ENCODE results near the gene WDR87. TPM values are rescaled to one million over a fixed set of nuclear protein-coding genes. Genes with fewer than 3 reads are reported as not detected.

Gene WDR87
- total RNA-seq, 1 donor, result not detected

- no peak for TF ChIP-seq CTCF (IDR thresholded peaks at IDR 0.05; ENCODE audit: extremely low read depth, low read depth, low read length)
- peaks cover 32% of the 10 kb centered on the region for H3K27me3 ChIP-seq (ENCODE audit: insufficient read depth, low read length)
- no peaks in the 10 kb centered on the region for H3K4me1 ChIP-seq (ENCODE audit: insufficient read depth, low read length)
- DNase-seq (ENCODE audit: insufficient read length, low spot score, missing footprints), result no peak
- H3K36me3 ChIP-seq (ENCODE audit: insufficient read depth, low read length), result no peaks in the 10 kb centered on the region
- H4K20me1 ChIP-seq (ENCODE audit: insufficient read depth, low read length), result no peaks in the 10 kb centered on the region
- no peak overlapping the region for H2AFZ ChIP-seq (ENCODE audit: low read length)
- H3K27ac ChIP-seq (ENCODE audit: low read depth, low read length), result no peak overlapping the region
- no peak overlapping the region for H3K4me2 ChIP-seq (ENCODE audit: insufficient read depth, low read length)
- no peak overlapping the region for H3K4me3 ChIP-seq (ENCODE audit: insufficient read depth, low read length)
- no peaks in the 10 kb centered on the region for H3K79me2 ChIP-seq (ENCODE audit: insufficient read depth, low read length)
- H3K9me3 ChIP-seq (ENCODE audit: low read depth, low read length), result peaks cover 9% of the 10 kb centered on the region
These were observed 21.0 kb downstream of the WDR87 start for GRCh38 chr19:37885392-37885791.

- Histone ChIP-seq H3K4me2 (ENCODE audit: insufficient read depth, low read length) (no peak overlapping the region), H3K36me3 (ENCODE audit: insufficient read depth, low read length) (no peaks in the 10 kb centered on the region), H3K9me3 (ENCODE audit: low read depth, low read length) (peaks cover 4% of the 10 kb centered on the region), H4K20me1 (ENCODE audit: insufficient read depth, low read length) (no peaks in the 10 kb centered on the region), H3K4me1 (ENCODE audit: insufficient read depth, low read length) (no peaks in the 10 kb centered on the region), H3K79me2 (ENCODE audit: insufficient read depth, low read length) (no peaks in the 10 kb centered on the region), H3K4me3 (ENCODE audit: insufficient read depth, low read length) (no peak overlapping the region), H3K27me3 (ENCODE audit: insufficient read depth, low read length) (no peaks in the 10 kb centered on the region), H2AFZ (ENCODE audit: low read length) (no peak overlapping the region), H3K27ac (ENCODE audit: low read depth, low read length) (no peak overlapping the region)
- DNase-seq (ENCODE audit: insufficient read length, low spot score, missing footprints), result no peak
- no peak for TF ChIP-seq CTCF (IDR thresholded peaks at IDR 0.05; ENCODE audit: extremely low read depth, low read depth, low read length)
These were observed 29.2 kb downstream of the WDR87 start for GRCh38 chr19:37877147-37877546.

GRCh38 chr19:37876032-37876431 is 30.4 kb downstream of the WDR87 start:
- H3K36me3 ChIP-seq (ENCODE audit: insufficient read depth, low read length), result no peaks in the 10 kb centered on the region
- no peak for DNase-seq (ENCODE audit: insufficient read length, low spot score, missing footprints)
- H3K9me3 ChIP-seq (ENCODE audit: low read depth, low read length), result no peaks in the 10 kb centered on the region
- H3K27ac ChIP-seq (ENCODE audit: low read depth, low read length), result no peak overlapping the region
- no peak overlapping the region for H3K4me2 ChIP-seq (ENCODE audit: insufficient read depth, low read length)
- H4K20me1 ChIP-seq (ENCODE audit: insufficient read depth, low read length), result no peaks in the 10 kb centered on the region
- no peaks in the 10 kb centered on the region for H3K27me3 ChIP-seq (ENCODE audit: insufficient read depth, low read length)
- no peak overlapping the region for H3K4me3 ChIP-seq (ENCODE audit: insufficient read depth, low read length)
- no peaks in the 10 kb centered on the region for H3K79me2 ChIP-seq (ENCODE audit: insufficient read depth, low read length)
- no peak overlapping the region for H2AFZ ChIP-seq (ENCODE audit: low read length)
- no peak for TF ChIP-seq CTCF (IDR thresholded peaks at IDR 0.05; ENCODE audit: extremely low read depth, low read depth, low read length)
- no peaks in the 10 kb centered on the region for H3K4me1 ChIP-seq (ENCODE audit: insufficient read depth, low read length)

GRCh38 chr19:37874784-37875183 is 31.6 kb downstream of the WDR87 start:
- Histone ChIP-seq H4K20me1 (ENCODE audit: insufficient read depth, low read length) (no peaks in the 10 kb centered on the region), H3K4me3 (ENCODE audit: insufficient read depth, low read length) (no peak overlapping the region), H3K27me3 (ENCODE audit: insufficient read depth, low read length) (no peaks in the 10 kb centered on the region), H3K4me1 (ENCODE audit: insufficient read depth, low read length) (no peaks in the 10 kb centered on the region), H3K36me3 (ENCODE audit: insufficient read depth, low read length) (no peaks in the 10 kb centered on the region), H3K27ac (ENCODE audit: low read depth, low read length) (no peak overlapping the region), H3K9me3 (ENCODE audit: low read depth, low read length) (no peaks in the 10 kb centered on the region), H2AFZ (ENCODE audit: low read length) (no peak overlapping the region), H3K79me2 (ENCODE audit: insufficient read depth, low read length) (no peaks in the 10 kb centered on the region), H3K4me2 (ENCODE audit: insufficient read depth, low read length) (no peak overlapping the region)
- no peak for TF ChIP-seq CTCF (IDR thresholded peaks at IDR 0.05; ENCODE audit: extremely low read depth, low read depth, low read length)
- no peak for DNase-seq (ENCODE audit: insufficient read length, low spot score, missing footprints)
